ENCODE results near the gene CNOT6L.

The CNOT6L gene

GRCh38 chr4:77745792-77746191, 73.4 kb downstream of the CNOT6L start:
- Histone ChIP-seq H3K9me3 (ENCODE audit: insufficient read depth, low read depth, low read length) (peaks cover 3% of the 10 kb centered on the region; the same call in 1 of the 2 replicates), H3F3A (ENCODE audit: low read depth) (no peaks in the 10 kb centered on the region), H3K4me2 (ENCODE audit: low read depth, low read length, poor library complexity, severe bottlenecking) (no peak overlapping the region), H3K4me1 (ENCODE audit: insufficient read depth, low read length, poor library complexity, severe bottlenecking) (no peaks in the 10 kb centered on the region), H3K79me2 (ENCODE audit: insufficient read depth, low read length) (peaks cover 14% of the 10 kb centered on the region; the same call in 1 of the 2 replicates), H3K36me3 (ENCODE audit: insufficient read depth, low read length) (peaks cover 64% of the 10 kb centered on the region), H3K4me3 (ENCODE audit: low read length, poor library complexity, severe bottlenecking) (no peak overlapping the region), H3K9me2 (replicated peaks; ENCODE audit: low read depth, low read length) (no peaks in the 10 kb centered on the region), H2AFZ (ENCODE audit: low read length) (no peak overlapping the region), H3K27me3 (ENCODE audit: insufficient read depth, low read length, poor library complexity, severe bottlenecking) (no peaks in the 10 kb centered on the region), H3K9ac (ENCODE audit: low read depth, low read length, poor library complexity, severe bottlenecking) (no peak overlapping the region), H4K20me1 (ENCODE audit: insufficient read depth, low read length, poor library complexity, severe bottlenecking) (no peaks in the 10 kb centered on the region)
- TF ChIP-seq EZH2phosphoT487 (IDR thresholded peaks at IDR 0.05; ENCODE audit: borderline replicate concordance), result no peak
- TF ChIP-seq CTCF (conservative IDR thresholded peaks at IDR 0.05; ENCODE audit: low read length), result no peak

GRCh38 chr4:77742054-77742453, 77.1 kb downstream of the CNOT6L start:
- H2AFZ ChIP-seq (ENCODE audit: low read length), result no peak overlapping the region
- no peak overlapping the region for H3K9ac ChIP-seq (ENCODE audit: low read depth, low read length, poor library complexity, severe bottlenecking)
- H3K36me3 ChIP-seq (ENCODE audit: insufficient read depth, low read length), result peaks cover 69% of the 10 kb centered on the region
- no peaks in the 10 kb centered on the region for H3F3A ChIP-seq (ENCODE audit: low read depth)
- H3K79me2 ChIP-seq (ENCODE audit: insufficient read depth, low read length), result no peaks in the 10 kb centered on the region
- no peaks in the 10 kb centered on the region for H3K9me3 ChIP-seq (ENCODE audit: insufficient read depth, low read depth, low read length)
- H3K27me3 ChIP-seq (ENCODE audit: insufficient read depth, low read length, poor library complexity, severe bottlenecking), result no peaks in the 10 kb centered on the region
- TF ChIP-seq EZH2phosphoT487 (IDR thresholded peaks at IDR 0.05; ENCODE audit: borderline replicate concordance), result no peak
- TF ChIP-seq CTCF (conservative IDR thresholded peaks at IDR 0.05; ENCODE audit: low read length), result no peak
- no peaks in the 10 kb centered on the region for H3K9me2 ChIP-seq (replicated peaks; ENCODE audit: low read depth, low read length)
- no peak overlapping the region for H3K4me2 ChIP-seq (ENCODE audit: low read depth, low read length, poor library complexity, severe bottlenecking)
- H4K20me1 ChIP-seq (ENCODE audit: insufficient read depth, low read length, poor library complexity, severe bottlenecking), result no peaks in the 10 kb centered on the region
- H3K4me3 ChIP-seq (ENCODE audit: low read length, poor library complexity, severe bottlenecking), result no peak overlapping the region
- no peaks in the 10 kb centered on the region for H3K4me1 ChIP-seq (ENCODE audit: insufficient read depth, low read length, poor library complexity, severe bottlenecking)

DNA sequence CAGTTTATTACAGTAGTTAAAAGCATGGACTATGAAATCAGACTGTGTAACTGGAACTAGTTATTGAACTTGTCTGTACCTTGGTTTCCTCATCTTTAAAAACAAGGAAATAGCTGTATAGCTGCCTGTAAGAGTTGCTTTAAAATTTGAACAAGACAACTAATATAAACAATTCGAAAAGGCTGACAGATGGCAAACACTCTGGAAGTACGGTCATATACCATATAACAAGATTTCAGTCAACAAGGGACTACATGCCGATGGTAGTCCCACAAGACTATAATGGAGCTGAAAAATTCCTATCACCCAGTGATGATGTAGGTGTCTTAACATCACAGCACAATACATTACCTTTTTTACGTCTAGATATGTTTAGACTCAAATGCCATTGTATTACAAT, 78.7 kb downstream of the CNOT6L start:
- TF ChIP-seq CTCF (conservative IDR thresholded peaks at IDR 0.05; ENCODE audit: low read length), result no peak
- TF ChIP-seq EZH2phosphoT487 (IDR thresholded peaks at IDR 0.05; ENCODE audit: borderline replicate concordance), result no peak
- Histone ChIP-seq H3K4me1 (ENCODE audit: insufficient read depth, low read length, poor library complexity, severe bottlenecking) (peaks cover 10% of the 10 kb centered on the region), H3K9ac (ENCODE audit: low read depth, low read length, poor library complexity, severe bottlenecking) (no peak overlapping the region), H3K79me2 (ENCODE audit: insufficient read depth, low read length) (no peaks in the 10 kb centered on the region), H3K9me2 (replicated peaks; ENCODE audit: low read depth, low read length) (no peaks in the 10 kb centered on the region), H3K9me3 (ENCODE audit: insufficient read depth, low read depth, low read length) (no peaks in the 10 kb centered on the region), H2AFZ (ENCODE audit: low read length) (no peak overlapping the region), H3K4me3 (ENCODE audit: low read length, poor library complexity, severe bottlenecking) (no peak overlapping the region), H3K4me2 (ENCODE audit: low read depth, low read length, poor library complexity, severe bottlenecking) (no peak overlapping the region), H3K36me3 (ENCODE audit: insufficient read depth, low read length) (peaks cover 55% of the 10 kb centered on the region), H3K27me3 (ENCODE audit: insufficient read depth, low read length, poor library complexity, severe bottlenecking) (no peaks in the 10 kb centered on the region), H3F3A (ENCODE audit: low read depth) (no peaks in the 10 kb centered on the region), H4K20me1 (ENCODE audit: insufficient read depth, low read length, poor library complexity, severe bottlenecking) (no peaks in the 10 kb centered on the region)

Data from Loucy (cell line).